Caco-2 (cell line): ENCODE results near the gene THOP1. TPM values are rescaled to one million over a fixed set of nuclear protein-coding genes. Genes with fewer than 3 reads are reported as not detected.
A peak's percentile ranks its signal among the peaks of the same experiment; 100 is the strongest.

Experiments
- BruUV-seq: library from RNA; stranded (reverse); fragments of 400-500 nt; replicated peaks from 2 replicates; lab custom pipeline; 2021; lab: Mats Ljungman, UMichigan
- CTCF ChIA-PET: fragments of 300-600 bp; sonication (Branson Sonifier 250); formaldehyde crosslinking; loops from one replicate; lab custom pipeline; 2022; ENCODE audit warnings: antibody characterized with exemption; lab: Charles Lee
- POLR2A ChIA-PET: fragments of 300-600 bp; sonication (Branson Sonifier 250); formaldehyde crosslinking; loops from one replicate; lab custom pipeline; 2022; ENCODE audit warnings: antibody characterized with exemption; lab: Charles Lee
- DNase-seq, 2 experiments: peaks; one replicate each; pipeline versions ENCODE4 v3.0.0 to v3.0.0-alpha.2; 2020 to 2022
- H3K27me3 ChIP-seq: replicated peaks from 2 replicates; pipeline ENCODE4 v1.6.0; 2011; ENCODE audit warnings: low read length; ENCODE audit not compliant: control insufficient read depth, insufficient read depth
- H3K36me3 ChIP-seq: 2 replicates; pipeline ENCODE4 v1.5.1; 2011; ENCODE audit warnings: low read length; ENCODE audit not compliant: control insufficient read depth, insufficient read depth
- H3K4me1 ChIP-seq: fragments of 250-450 bp; sonication (Bioruptor Pico); 2 replicates; pipeline ENCODE4 v1.5.1; 2020; ENCODE audit warnings: mild to moderate bottlenecking
- H3K4me3 ChIP-seq: 2 replicates; pipeline ENCODE4 v1.5.1; 2011; ENCODE audit warnings: low read depth, mild to moderate bottlenecking, control low read depth, low read length
- H3K9me3 ChIP-seq: fragments of 250-450 bp; sonication (Bioruptor Pico); 2 replicates; pipeline ENCODE4 v1.5.1; 2020; ENCODE audit warnings: mild to moderate bottlenecking, moderate library complexity
- H3K27ac Mint-ChIP-seq: one replicate; pipeline ENCODE4 v1.8.0; 2022; ENCODE audit warnings: mixed read lengths; ENCODE audit not compliant: unreplicated experiment
- H3K27me3 Mint-ChIP-seq: one replicate; pipeline ENCODE4 v1.8.0; 2022; ENCODE audit warnings: mixed read lengths; ENCODE audit not compliant: insufficient read depth, unreplicated experiment
- H3K36me3 Mint-ChIP-seq: one replicate; pipeline ENCODE4 v1.8.0; 2022; ENCODE audit warnings: mild to moderate bottlenecking, mixed read lengths; ENCODE audit not compliant: insufficient read depth, unreplicated experiment
- H3K4me1 Mint-ChIP-seq: one replicate; pipeline ENCODE4 v1.8.0; 2022; ENCODE audit warnings: low read depth, mixed read lengths; ENCODE audit not compliant: unreplicated experiment
- H3K4me3 Mint-ChIP-seq: one replicate; pipeline ENCODE4 v1.8.0; 2022; ENCODE audit warnings: mild to moderate bottlenecking, moderate library complexity, mixed read lengths; ENCODE audit not compliant: unreplicated experiment
- H3K9me3 Mint-ChIP-seq: one replicate; pipeline ENCODE4 v1.8.0; 2022; ENCODE audit warnings: mixed read lengths; ENCODE audit not compliant: unreplicated experiment
- intact Hi-C: fragments of 100-400 bp; cut with micrococcal nuclease; formaldehyde crosslinking; loops from one replicate; pipeline ENCODE4 v1.10.0; 2022; ENCODE audit not compliant: unreplicated experiment
- total RNA-seq: library from RNA; stranded (reverse); gene quantifications from 2 replicates; pipeline ENCODE4 v1.2.3, GENCODE V29; 2022
- TF ChIP-seq, protein P1 (sequence below), 2 experiments: fragments of 200-600 bp in 1 of 2; IDR thresholded peaks; 1 replicate in 1 of 2; 2 replicates in 1 of 2; pipeline versions ENCODE4 v1.5.1 to v1.8.0; 2011 to 2022; ENCODE audit warnings: antibody characterized with exemption in 1 of 2, control low read depth in 1 of 2, inconsistent platforms in 1 of 2, low read depth in 1 of 2, low read length in 1 of 2, mild to moderate bottlenecking in 1 of 2, moderate library complexity in 1 of 2; ENCODE audit not compliant: insufficient read depth in 1 of 2, severe bottlenecking in 1 of 2, unreplicated experiment in 1 of 2

The THOP1 gene
- total RNA-seq, 1 experiment from 2014 or later: 118 TPM

DNA sequence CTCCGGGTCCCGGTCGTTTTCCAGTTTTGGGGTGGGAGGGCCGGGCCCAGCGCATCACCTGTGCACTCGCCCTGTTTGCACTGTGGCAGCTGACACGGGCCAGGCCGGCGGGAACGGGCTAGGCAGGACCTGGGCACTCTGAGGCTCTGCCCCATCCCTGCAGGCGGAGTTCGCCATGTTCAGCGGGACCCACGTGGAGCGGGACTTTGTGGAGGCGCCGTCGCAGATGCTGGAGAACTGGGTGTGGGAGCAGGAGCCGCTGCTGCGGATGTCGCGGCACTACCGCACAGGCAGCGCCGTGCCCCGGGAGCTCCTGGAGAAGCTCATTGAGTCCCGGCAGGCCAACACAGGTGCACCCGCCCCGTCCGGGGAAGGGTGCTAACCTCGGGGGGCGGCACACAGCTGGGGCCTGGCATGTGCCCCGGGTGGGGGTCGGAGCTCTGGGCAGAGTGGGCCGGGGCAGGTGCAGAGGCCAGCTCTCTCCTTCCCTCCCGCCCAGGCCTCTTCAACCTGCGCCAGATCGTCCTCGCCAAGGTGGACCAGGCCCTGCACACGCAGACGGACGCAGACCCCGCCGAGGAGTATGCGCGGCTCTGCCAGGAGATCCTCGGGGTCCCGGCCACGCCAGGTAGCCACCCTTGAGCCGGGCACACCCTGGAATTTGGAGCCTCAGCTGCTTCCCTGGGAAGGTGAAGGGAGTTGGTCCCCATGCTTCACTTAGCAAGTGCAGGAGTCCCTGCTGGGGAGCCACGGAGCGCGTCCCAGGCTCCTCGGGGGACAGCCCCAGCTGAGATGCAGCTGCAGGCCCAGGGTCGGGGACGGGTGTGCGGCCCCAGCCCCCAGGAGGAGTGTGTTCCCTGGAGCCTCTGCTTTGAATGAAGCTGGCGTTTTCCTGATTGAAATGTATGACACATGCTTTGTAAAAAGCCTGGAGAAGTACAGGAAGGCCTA, 25.1 kb downstream of the THOP1 start:
- CTCF ChIA-PET: interaction anchor here (1.0 kb wide), 1 partner anchor 25 kb away, joined by 3 read pairs; the partner anchor contains the start of gene THOP1
- H3K4me1 Mint-ChIP-seq: no peaks in the 10 kb centered on the region

DNA sequence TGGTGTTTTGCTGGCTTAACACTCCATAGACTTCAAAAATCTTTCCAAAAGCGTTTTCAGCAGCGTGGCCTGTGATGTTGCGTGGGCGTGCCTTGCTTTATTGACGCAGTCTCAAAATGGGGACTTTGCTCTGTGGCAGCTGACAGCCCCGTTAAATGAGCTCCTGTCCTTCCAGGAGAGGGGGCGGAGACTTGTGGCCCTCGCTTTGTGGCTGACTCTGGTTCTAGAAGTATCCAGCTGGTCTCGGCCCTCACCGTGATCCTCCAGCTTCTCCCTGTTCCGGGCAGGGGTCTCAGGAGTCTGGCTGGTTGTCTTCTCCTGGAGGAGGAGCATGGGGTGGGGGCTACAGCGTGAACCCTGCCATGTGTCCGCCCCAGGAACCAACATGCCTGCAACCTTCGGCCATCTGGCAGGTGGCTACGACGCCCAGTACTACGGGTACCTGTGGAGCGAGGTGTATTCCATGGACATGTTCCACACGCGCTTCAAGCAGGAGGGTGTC, 26.0 kb downstream of the THOP1 start:
- H3K36me3 ChIP-seq: 0 out of 2 replicates have a peak, but pooled peaks cover 1% of the 10 kb centered on the region
- H3K27me3 ChIP-seq: no peaks in the 10 kb centered on the region
- H3K4me3 ChIP-seq: no peak overlapping the region
- no TSS peak for BruUV-seq
- Mint-ChIP-seq H3K4me3 (no peak overlapping the region), H3K27me3 (no peaks in the 10 kb centered on the region), H3K36me3 (peaks cover 46% of the 10 kb centered on the region), H3K4me1 (no peaks in the 10 kb centered on the region), H3K27ac (no peak overlapping the region), H3K9me3 (no peaks in the 10 kb centered on the region)
- TF ChIP-seq, protein P1, sequence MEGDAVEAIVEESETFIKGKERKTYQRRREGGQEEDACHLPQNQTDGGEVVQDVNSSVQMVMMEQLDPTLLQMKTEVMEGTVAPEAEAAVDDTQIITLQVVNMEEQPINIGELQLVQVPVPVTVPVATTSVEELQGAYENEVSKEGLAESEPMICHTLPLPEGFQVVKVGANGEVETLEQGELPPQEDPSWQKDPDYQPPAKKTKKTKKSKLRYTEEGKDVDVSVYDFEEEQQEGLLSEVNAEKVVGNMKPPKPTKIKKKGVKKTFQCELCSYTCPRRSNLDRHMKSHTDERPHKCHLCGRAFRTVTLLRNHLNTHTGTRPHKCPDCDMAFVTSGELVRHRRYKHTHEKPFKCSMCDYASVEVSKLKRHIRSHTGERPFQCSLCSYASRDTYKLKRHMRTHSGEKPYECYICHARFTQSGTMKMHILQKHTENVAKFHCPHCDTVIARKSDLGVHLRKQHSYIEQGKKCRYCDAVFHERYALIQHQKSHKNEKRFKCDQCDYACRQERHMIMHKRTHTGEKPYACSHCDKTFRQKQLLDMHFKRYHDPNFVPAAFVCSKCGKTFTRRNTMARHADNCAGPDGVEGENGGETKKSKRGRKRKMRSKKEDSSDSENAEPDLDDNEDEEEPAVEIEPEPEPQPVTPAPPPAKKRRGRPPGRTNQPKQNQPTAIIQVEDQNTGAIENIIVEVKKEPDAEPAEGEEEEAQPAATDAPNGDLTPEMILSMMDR (IDR thresholded peaks at IDR 0.05; ENCODE audit: insufficient read depth in 1 of 2, low read depth in 1 of 2, low read length in 1 of 2, severe bottlenecking in 1 of 2, unreplicated experiment in 1 of 2): no peak
- peaks cover 28% of the 10 kb centered on the region for H3K4me1 ChIP-seq
- CTCF ChIA-PET: interaction anchor here (1.0 kb wide), 1 partner anchor 26 kb away, joined by 3 read pairs; the partner anchor contains the start of gene THOP1
- intact Hi-C loops: no loop called here
- H3K9me3 ChIP-seq: no peaks in the 10 kb centered on the region
- POLR2A ChIA-PET: interaction anchor here (0.6 kb wide), 1 partner anchor 1176 kb away, joined by 13 read pairs; no protein-coding TSS in a partner anchor
- peak; percentile 43 to 52 for DNase-seq

More for the DNA sequence above, 25.1 kb downstream of the THOP1 start:
- H3K9me3 ChIP-seq: no peaks in the 10 kb centered on the region
- 0 out of 2 replicates have a peak, but pooled peaks cover 1% of the 10 kb centered on the region for H3K36me3 ChIP-seq
- H3K27ac Mint-ChIP-seq: no peak overlapping the region
- intact Hi-C loops: no loop called here
- no peak overlapping the region for H3K4me3 Mint-ChIP-seq
- H3K27me3 Mint-ChIP-seq: no peaks in the 10 kb centered on the region
- DNase-seq: no peak
- POLR2A ChIA-PET: interaction anchor here (0.6 kb wide), 1 partner anchor 1177 kb away, joined by 13 read pairs; no protein-coding TSS in a partner anchor
- peaks cover 28% of the 10 kb centered on the region for H3K4me1 ChIP-seq
- H3K9me3 Mint-ChIP-seq: no peaks in the 10 kb centered on the region
- no peaks in the 10 kb centered on the region for H3K27me3 ChIP-seq
- peaks cover 41% of the 10 kb centered on the region for H3K36me3 Mint-ChIP-seq
- H3K4me3 ChIP-seq: no peak overlapping the region
- TF ChIP-seq, protein P1 (IDR thresholded peaks at IDR 0.05; ENCODE audit: insufficient read depth in 1 of 2, low read depth in 1 of 2, low read length in 1 of 2, severe bottlenecking in 1 of 2, unreplicated experiment in 1 of 2): no peak
- no TSS peak for BruUV-seq

DNA sequence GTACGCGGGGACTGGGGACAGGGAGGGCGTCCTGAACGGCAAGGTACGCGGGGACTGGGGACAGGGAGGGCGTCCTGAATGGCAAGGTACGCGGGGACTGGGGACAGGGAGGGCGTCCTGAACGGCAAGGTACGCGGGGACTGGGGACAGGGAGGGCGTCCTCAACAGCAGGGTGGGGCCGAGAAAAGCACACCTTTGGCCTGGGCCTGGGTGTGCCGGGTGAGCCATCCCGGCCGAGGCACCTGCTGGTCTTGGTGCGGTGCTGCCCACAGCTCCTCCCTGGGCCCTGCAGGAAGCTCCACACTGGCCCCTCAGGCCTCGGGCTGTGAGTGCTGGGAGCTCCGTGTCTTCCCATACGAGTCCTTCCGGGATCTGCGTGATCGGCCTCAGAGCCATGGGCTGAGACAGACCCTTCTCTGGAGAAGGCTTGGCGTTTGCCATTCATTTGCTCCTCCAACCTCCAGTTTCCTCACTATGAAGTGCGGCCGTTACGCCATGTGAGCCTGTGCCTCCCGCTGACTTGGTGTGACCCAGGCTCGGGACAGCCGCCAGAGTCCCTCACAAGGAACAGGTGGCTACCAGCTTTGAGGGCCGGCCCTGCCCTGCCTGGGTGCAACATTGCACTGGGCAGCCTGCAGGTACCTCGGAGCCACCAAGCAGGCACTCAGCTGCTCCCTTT, 26.6 kb downstream of the THOP1 start:
- Histone ChIP-seq H3K4me3 (no peak overlapping the region), H3K9me3 (no peaks in the 10 kb centered on the region), H3K4me1 (peaks cover 28% of the 10 kb centered on the region), H3K36me3 (0 out of 2 replicates have a peak, but pooled peaks cover 1% of the 10 kb centered on the region), H3K27me3 (no peaks in the 10 kb centered on the region)
- Mint-ChIP-seq H3K9me3 (no peaks in the 10 kb centered on the region), H3K4me3 (no peak overlapping the region), H3K4me1 (no peaks in the 10 kb centered on the region), H3K27ac (no peak overlapping the region), H3K36me3 (peaks cover 50% of the 10 kb centered on the region), H3K27me3 (no peaks in the 10 kb centered on the region)
- TF ChIP-seq, protein P1 (IDR thresholded peaks at IDR 0.05; ENCODE audit: insufficient read depth in 1 of 2, low read depth in 1 of 2, low read length in 1 of 2, severe bottlenecking in 1 of 2, unreplicated experiment in 1 of 2): no peak
- CTCF ChIA-PET: interaction anchor here (1.0 kb wide), 1 partner anchor 26 kb away, joined by 3 read pairs; the partner anchor contains the start of gene THOP1
- POLR2A ChIA-PET: no interaction called here
- intact Hi-C loops: no loop called here
- no peak for DNase-seq
- no TSS peak for BruUV-seq
